HG03159 (cell line): Measurements from ENCODE around the gene DNAAF3.
A peak's percentile ranks its signal among the peaks of the same experiment; 100 is the strongest.
"Not testable (repeated sequence)": the region's sequence is repeated elsewhere in the genome, so short reads cannot be mapped to it uniquely, and the experiment has no call there.

Experiments
- ATAC-seq: cut with Tn5 transposase; IDR thresholded peaks from one replicate; pipeline ENCODE4 v1.9.1; 2021; ENCODE audit warnings: mild to moderate bottlenecking, moderate library complexity; ENCODE audit not compliant: unreplicated experiment

The DNAAF3 gene

DNA sequence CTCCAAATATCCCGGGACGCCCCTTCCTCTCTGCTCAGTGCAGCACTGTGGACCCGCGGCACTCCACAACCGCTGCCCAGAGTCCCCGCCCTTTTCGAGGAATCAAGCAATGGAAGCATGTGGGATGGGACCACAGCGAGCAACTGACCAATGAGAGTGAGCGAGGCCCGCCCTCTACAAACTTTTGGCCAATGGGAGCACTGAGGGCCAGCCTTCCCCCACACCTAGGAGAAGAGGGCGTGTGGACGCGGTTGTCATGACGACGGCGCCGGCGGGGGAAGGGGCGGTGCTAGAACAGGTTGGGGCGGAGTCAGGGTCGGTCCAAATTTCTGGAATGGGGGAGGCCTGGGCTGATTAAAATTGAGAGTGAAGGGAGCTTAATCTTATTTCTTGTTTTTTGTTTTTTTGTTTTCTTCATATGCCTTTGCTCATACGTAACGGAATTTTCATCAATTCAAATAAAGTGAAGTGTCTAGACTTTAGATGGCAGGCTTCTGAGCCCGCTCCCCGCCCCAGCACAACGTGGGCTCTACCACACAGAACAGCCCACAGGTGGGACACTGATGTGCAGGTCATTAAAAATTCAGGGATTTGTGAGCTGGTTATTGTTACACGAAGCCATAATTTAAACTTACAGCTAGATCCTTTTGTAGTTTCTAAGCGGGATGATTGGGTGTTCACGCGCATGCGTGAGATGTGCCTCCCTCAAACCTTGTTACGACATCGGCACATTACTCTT, at the start of gene DNAAF3:
Gene DNAAF3, minus strand, starts transcription at position 84 of the 739 bp plus-strand sequence. CDS start 200 bp downstream, outside the sequence.
- peak; percentile 82 for ATAC-seq

DNA sequence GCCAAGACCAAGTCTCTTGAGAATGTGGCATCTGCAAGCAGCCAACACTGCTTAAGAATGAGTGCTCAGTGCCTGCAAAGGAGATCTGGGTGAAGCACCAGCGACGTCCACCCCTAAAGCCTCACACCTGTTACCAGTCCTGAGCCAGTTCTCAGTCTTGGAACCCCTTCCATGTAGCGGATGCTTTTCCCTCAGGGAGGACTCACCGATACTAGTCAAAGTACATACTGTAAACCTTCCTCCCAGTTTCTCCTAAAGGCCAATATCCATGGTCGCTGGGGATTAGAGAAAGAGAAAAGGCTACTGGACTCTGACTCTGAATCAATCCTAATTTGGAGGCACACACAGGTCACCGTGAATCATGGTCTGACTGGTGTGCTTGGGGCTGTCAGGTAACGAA, 47.1 kb upstream of the DNAAF3 start:
- ATAC-seq: no peak

DNA sequence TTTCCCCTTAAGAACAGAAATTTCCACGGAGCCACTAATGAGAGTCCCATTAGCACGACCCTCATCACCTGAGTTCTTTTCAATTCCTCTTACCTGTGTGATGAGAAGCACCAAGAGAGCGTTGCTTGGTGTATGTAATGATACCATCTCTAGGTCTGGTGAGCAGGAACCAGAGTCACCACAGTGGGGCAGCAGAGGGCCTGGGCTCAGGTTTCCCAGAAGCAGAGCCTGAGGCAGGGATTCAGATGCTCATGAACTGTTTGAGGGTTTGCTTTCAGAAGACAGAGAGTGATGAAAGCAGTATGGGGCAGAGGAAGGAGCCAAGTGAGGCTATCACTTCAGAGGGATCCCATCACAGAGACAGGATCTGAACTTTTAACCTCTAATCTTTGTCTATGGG, 46.0 kb upstream of the DNAAF3 start:
- ATAC-seq: no peak

DNA sequence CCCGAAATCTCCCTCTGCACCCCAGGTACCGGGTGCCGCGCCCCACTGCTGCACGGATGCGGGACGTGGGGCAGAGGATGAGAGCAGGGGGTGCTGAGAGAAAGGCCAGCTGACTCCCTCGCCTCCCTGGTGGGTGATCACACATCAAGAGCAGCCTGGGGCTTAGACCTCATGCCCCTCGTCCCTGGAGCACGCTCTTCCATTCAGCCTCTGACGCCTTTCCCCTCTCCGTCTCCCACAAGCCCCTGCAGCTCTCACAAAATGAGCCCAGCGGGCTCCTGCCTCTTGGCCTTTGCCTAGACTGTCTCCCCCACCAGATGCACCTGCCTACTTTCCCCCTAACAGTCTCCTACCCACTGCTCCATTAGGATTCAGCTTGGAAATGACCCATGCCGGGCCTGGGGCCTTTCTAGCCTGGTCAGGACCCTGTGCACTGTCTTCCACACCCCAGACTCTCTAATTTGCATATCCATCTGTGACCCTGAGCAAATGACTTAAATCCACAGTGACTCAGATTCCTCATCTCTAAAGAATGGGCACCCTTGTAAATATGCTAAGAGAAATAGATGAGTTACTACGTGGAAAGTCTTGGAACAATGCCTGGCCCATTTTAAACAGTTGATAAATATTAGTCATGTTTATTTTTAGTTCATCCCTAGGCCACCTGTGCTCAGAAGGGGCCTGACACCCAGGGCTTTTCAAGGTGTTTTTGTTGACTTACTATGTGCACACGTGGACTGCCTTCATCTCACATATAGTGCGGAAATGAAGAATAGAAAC, 43.5 kb upstream of the DNAAF3 start:
- no peak for ATAC-seq

DNA sequence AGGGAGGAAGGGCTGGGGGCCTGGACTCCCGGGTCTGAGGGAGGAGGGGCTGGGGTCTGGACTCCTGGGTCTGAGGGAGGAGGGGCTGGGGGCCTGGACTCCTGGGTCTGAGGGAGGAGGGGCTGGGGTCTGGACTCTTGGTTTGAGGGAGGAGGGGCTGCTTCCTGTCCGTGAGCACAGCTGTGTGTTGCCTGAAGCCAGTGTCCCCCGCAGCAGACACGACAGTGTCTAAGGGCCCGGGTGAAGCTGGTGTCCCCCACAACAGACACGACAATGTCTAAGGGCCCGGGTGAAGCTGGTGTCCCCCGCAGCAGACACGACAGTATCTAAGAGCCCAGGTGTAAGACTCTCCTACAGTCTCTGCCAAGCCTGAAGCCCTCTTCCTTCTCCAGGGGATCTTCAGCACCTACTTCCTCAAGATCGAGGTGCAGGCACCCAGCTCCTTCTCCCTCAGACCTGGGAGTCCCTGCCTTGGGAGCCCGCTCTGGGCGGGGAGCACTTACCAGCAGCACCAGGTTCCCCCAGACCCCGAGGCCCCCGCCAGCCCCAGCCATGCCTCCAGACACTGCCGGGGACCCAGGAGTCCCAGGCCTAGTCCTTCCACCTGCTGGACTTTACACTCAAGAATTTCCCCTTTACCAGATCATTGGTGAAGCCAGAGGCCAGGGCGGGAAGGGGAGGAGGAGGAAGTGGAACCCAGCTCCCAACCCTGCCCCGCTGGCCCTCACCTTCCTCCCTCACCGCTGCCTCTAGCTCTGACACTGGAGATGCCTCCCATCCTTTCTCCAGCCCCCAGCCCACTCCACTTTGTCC, 42.7 kb upstream of the DNAAF3 start, which contains the start of gene PTPRH:
Gene PTPRH, minus strand, starts transcription at position 622 of the 813 bp plus-strand sequence. Its CDS starts 68 bp downstream, at position 554.
- no peak for ATAC-seq

DNA sequence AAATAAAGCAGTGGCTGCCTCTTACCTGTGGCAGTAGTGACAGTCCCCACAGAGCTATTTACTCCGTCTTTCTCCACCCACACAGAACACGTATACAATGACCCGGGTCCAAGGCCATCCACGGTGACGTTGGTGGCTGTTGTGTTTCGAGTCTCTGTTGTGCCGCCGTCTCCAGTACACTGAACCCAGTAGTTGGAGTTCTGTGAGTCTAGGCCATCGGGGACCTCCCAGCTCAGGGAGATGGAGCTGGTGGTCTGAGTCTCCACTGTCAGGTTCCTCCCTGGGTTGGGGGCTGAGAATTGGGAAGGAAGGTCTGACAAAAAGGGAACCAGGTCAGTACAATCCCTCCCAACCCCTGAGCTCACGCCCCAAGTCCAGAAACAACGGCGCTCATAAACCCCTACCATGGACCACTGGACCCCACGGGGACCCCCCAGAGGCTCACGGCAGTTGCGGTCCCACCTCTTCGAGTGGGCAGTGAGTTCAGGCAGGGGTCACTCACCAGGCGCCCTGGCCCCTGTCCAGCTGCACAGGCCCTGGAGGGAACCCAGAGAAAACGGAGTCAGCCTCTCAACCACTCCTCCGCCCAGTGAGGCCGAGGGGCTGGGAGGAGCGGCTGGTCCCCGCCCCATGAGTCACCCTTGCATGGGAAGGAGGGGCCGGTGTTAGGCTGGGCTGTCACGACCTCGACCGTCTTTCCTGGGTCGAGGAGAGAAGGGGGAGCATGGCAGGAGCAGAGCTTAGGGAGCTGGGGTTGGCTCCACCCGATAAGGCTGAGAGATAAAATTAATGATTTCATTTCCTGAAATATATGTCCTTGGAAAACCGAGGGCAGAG, 40.5 kb upstream of the DNAAF3 start:
- no peak for ATAC-seq

DNA sequence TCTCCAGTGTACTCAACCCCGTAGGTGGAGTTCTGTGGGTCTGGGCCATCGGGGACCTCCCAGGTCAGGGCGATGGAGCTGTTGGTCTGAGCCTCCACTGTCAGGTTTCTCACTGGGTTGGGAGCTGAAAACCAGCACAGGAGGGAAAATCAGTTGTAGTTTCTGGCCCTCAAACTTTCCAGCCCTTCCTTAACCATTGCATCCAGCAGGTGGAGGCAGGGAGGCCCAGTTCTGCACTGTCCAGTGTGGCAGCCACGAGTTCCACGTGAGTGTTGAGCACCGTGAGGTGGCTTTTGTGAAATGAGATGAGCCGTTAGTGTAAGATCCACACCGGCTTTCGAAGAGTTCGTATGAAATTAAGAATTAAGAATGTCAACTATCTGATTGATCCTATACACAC, 35.8 kb upstream of the DNAAF3 start:
- ATAC-seq: not testable (repeated sequence)

DNA sequence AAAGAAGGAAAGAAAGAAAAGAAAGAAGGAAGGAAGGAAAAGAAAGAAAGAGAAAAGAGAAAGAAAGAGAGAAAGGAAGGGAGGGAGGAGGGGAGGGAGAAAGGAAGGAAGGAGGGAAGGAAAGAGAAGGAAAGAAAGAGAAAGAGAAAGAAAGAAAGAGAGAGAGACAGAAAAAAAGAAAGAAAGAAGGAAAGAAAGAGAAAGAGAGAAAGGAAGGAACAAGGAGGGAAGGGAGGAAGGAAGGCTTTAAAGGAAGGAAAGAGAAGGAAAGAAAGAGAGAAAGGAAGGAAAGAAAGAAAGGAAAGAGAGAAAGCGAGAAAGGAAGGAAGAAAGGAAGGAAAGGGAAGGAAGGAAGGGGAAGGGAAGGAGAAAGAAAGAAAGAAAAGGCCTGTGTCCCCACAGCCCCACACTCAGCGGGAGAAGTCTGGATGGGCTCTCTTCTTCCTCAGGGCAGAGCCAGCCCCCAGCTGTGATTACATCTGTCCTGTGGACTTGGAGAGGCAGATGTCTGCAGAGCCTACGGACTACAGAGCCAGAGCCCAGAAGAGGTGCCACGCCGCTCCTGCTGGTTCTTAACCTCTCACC, 33.3 kb upstream of the DNAAF3 start:
- no peak for ATAC-seq

DNA sequence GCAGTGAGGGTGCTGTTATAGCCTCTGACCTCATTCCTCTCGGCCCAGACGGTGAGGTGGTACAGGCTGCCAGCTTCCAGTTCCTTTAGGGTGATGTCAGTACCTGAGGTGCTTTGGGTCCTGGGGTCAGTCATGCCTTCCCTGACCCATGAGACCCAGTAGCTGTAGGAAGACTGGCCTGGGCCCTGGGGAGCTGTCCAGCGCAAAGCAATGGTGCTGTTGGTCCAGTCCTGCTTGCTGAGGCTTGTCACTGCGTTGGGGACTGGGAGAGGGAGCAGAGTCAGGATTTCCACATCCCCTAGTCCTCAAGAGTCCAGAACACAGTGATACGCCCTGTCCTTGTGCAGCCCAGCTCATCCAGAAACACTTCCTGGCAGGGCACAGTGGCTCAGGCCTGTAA, 32.2 kb upstream of the DNAAF3 start:
- ATAC-seq: no peak

DNA sequence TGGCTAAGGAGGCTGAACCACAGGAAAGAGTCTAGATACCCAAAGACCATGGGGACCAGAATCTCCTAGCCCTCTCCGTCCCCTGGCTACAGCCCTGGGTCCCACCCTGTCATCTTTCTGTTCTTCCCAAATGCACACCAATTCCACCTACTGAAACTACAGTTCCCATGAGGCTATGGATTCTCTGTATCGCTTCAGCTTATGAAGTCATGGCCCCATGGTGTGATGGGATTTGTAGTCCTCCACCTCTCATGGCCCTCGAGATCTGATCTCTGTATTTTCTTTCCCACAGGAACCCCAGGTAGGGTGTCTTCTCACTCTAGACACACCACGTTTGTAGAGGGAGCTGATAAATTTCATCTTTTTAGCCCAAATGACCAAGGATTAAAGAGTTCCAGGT, 31.1 kb upstream of the DNAAF3 start:
- ATAC-seq: no peak

DNA sequence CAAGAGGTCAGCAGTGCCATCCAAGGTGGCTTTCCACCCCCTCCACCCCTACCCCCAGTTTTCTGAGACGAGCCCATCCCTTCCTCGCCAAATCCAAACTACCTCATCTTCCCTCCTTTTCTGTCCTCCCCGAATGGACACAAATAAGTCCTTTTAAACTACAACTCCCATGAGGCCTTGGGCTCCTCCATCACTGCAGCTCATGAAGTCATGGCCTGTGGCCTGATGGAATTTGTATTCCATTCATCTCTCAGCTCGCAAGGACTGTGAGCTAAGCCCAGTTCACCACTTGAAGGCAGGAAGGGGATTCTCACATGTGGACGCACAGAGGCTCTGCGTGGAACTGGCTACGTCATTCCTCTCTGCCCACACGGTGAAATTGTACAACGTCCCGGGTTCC, 30.4 kb upstream of the DNAAF3 start:
- ATAC-seq: no peak

DNA sequence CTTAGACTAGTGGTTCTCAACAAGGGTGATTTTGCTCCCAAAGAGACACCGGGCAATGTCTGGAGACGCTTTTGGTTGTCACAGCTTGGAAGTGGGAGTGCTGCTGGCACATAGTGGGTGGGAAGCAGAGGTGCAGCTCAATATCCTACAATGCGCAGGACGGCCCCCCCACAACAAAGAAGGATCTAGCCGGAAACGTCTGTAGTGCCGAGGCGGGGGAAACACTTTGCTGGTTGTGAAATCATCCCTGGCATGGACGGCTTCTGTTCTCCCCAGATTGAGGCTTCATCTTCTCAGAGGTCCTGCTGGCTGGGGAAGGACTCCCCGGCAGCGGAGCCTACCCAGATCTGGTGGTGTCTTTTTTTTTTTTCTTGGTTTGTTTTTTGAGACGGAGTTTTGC, 27.1 kb upstream of the DNAAF3 start:
- no peak for ATAC-seq

DNA sequence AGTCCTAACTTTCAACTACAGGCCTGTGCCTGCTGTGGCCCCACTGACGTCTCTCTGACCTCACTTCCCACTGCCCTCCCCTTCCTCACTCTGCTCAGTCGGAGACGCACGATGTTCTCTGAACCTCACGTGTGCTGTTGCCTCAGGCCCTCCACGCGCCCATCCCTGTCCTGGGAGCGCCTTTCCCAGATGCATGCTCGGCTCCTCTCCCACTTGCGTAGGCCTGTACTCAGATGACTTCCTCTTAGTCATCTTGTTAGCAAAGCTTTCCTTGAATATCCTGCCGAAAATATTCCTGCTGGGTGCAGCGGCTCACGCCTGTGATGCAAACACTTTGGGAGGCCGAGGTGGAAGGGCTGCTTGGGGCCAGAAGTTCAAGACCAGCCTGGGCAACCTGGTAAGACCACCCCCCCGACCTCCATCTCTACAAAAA, 23.0 kb upstream of the DNAAF3 start:
- no peak for ATAC-seq

DNA sequence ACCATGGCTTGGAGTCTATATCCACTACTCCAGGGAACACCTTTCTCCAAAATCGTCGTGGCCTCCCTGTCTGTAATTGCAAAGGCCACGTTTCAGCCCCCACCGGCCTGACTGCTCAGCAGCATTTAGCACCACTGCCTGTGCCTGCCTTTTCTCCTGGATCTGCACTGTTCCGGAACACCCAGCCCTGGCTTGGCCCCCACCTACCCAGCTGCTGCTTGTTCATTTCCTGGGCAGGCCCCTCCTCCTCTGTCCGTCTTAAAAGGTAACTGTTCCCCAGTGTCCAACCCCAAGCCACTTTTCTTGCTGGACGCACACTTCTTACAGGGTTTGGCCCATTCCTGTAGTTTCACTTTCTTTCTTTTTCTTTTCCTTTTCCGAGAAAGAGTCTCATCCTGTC, 22.2 kb upstream of the DNAAF3 start:
- no peak for ATAC-seq

DNA sequence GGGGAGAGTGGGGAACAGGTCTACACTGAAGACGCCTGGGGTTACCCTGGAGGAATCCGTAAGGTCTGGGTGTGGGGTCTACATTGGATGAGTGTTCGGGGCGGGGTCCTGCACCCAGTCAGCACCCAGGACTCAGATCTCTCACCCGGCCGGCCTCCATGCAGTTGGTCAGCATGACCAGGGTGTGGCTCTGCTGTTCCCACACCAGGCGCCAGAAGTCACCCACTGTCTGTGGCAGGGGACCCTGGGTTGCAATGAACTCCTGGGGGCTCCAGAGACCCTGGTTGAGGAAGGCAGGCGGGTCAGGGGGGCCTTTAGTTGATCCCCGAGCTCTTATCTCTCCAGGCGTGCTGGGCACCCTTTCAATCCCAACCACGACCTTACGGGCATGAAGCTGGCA, 19.7 kb upstream of the DNAAF3 start:
- no peak for ATAC-seq

DNA sequence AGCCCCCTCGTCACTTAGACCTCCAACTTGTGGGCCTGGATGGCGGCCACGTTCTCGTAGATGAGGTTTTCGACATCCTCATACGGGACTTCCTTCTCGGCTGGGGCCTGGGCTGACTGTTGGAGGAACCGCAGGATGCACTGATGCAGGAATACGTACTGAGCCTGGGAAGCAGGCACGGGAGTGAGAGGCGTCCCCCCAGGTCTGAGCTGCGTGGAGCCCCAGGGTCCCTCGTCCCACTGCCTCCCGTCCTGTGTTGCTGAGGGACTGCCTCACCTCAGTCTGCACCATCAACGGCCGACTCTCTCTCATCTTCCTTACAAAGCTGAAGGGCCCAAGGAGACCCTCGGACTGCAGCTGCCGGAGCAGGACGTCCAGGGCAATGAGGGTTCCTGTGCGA, 15.3 kb upstream of the DNAAF3 start:
- no peak for ATAC-seq

DNA sequence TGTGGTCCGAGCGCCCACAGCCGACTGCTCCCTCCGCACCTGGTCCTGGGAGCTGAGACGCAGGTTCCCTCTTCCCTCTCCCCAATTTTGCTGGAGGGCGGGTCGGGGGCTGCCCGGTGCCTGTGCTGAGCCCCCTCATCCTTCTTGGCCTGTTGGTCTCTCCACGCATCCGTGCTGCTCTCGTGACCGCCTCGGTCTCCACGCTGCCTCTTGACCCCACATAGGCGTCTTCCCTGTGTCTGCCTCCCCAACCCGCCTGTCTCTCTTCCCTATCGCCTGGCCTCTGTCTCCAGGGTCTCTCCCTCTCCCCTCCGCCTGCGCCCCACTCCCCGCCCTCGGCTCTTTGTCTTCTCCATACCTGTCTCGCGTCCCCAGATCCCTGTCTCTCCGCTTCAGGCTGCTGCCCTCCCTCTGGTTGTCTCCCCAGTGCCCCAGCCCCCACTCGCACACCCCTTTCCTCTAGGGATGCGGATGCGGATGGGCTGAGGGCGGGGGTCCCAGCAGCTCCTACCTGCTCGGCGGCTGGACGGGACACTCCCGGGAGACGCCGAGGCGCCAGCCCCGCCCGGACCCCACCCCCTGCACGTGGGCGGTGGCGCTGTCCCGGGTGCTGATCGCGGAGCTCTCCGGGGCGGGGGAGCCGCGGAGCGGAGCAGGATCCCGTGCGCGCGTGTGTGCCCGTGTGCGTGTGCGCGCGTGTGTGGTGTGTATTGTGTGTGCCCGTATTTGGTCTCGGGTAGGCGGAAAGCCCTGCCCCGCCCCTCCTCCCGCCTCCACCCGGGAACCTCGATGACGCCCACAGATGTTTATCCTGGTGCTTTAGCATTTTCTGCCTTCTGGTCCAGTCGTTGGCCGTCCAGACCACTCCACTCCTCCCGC, 13.4 kb upstream of the DNAAF3 start, which contains the start of gene SYT5:
Gene SYT5, minus strand, starts transcription at position 684 of the 879 bp plus-strand sequence. CDS start 1,248 bp downstream, outside the sequence.
- peak; percentile 12 for ATAC-seq

DNA sequence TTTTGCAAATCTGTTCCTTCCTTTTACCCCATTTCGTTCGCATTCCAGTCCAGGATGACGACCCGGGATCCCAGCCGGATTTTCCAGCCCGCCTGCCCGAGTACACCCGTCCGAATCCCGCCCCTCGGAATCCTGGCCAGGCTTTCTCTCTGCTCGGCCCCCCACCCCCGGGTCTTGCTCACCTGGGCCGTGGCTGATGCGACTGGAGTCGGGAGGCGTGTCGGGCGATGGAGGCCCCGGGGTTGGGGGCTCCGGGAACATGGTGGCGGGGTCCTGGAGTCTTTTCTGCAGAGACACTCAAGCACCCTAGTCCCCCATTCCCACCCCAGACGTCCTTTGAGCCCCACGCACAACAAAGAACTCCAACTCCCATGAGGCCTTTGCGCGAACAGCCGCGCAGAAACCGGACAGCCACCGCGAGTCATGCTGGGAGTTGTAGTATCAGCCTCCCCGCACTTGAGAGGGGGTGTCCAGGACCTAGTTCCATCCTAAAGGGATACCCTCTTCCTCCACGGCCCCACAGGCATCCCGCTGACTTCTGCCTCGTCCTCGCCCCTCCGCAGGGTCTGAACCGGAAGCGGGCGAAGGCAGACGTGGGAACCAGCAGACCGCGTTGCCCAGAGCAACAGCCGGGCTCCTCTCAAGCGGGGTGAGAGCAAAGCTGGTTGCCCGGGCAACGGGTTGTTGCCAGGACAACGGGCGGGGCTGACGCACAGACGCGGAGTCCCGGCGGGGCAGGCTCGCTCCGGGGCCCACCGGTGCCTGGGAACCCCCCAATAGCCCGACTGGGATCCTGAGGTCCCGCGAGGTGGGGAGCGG, 12.6 kb upstream of the DNAAF3 start:
- ATAC-seq: peak; percentile 75
